Muscle of leg (tissue), 11 donors: ENCODE measurements around the gene UTS2B. TPM values are rescaled to one million over a fixed set of nuclear protein-coding genes. Genes with fewer than 3 reads are reported as not detected.
A peak's percentile ranks its signal among the peaks of the same experiment; 100 is the strongest.

Experiments
- DNase-seq: peaks from one replicate; pipeline ENCODE4 v3.0.0; 2013
- H3K27ac ChIP-seq: one replicate; pipeline ENCODE4 v1.5.1; 2013; ENCODE audit warnings: mild to moderate bottlenecking, low read length, control low read depth
- H3K27me3 ChIP-seq: one replicate; pipeline ENCODE4 v1.6.1; 2013; ENCODE audit warnings: low read length; ENCODE audit not compliant: control insufficient read depth, insufficient read depth
- H3K36me3 ChIP-seq: one replicate; pipeline ENCODE4 v1.6.1; 2013; ENCODE audit warnings: low read length; ENCODE audit not compliant: control insufficient read depth, insufficient read depth
- H3K4me1 ChIP-seq: one replicate; pipeline ENCODE4 v1.6.1; 2013; ENCODE audit warnings: low read length; ENCODE audit not compliant: control insufficient read depth, insufficient read depth
- H3K4me3 ChIP-seq: one replicate; pipeline ENCODE4 v1.5.1; 2013; ENCODE audit warnings: low read length, control low read depth
- H3K9me3 ChIP-seq: replicated peaks from 2 replicates; pipeline ENCODE4 v1.6.1; 2013; ENCODE audit warnings: low read depth, low read length; ENCODE audit not compliant: control insufficient read depth
- WGBS: methylation state at CpG from one replicate; pipeline ENCODE4 v1.1.5; 2013; ENCODE audit warnings: missing lambda C conversion rate; ENCODE audit not compliant: insufficient coverage; 5-methylcytosine and 5-hydroxymethylcytosine counted together
- polyA plus RNA-seq, 8 donors: library from polyadenylated mRNA; unstranded; fragments of 120-200 nt; gene quantifications; one replicate each; pipeline versions ENCODE4 v1.2.1 to v1.2.3, GENCODE V29; 2013; ENCODE audit warnings: inconsistent platforms in 1 of 8, low replicate concordance in 1 of 8; ENCODE audit not compliant: insufficient read length in 8 of 8, insufficient read depth in 1 of 8
- total RNA-seq: library from RNA; stranded (reverse); fragments of 120-200 nt; gene quantifications from one replicate; pipeline ENCODE4 v1.2.4, GENCODE V29; 2013

UTS2B gene
- total and polyA plus RNA-seq, 9 donors: 0.09 to 0.65 (median 0.18) TPM; not detected in 4

- no peak for DNase-seq
- no peak overlapping the region for H3K4me3 ChIP-seq
- H3K9me3 ChIP-seq: no peaks in the 10 kb centered on the region
- no CpG with 5 or more reads among the region's 1 CpG for WGBS
- no peak overlapping the region for H3K27ac ChIP-seq
- no peaks in the 10 kb centered on the region for H3K4me1 ChIP-seq
- no peaks in the 10 kb centered on the region for H3K27me3 ChIP-seq
- no peaks in the 10 kb centered on the region for H3K36me3 ChIP-seq
Measured at GRCh38 chr3:191340966-191341365, 10.6 kb upstream of the UTS2B start.

GRCh38 chr3:191340351-191340750, 10.0 kb upstream of the UTS2B start:
- Histone ChIP-seq H3K4me1 (no peaks in the 10 kb centered on the region), H3K27me3 (no peaks in the 10 kb centered on the region), H3K9me3 (no peaks in the 10 kb centered on the region), H3K4me3 (no peak overlapping the region), H3K27ac (no peak overlapping the region), H3K36me3 (no peaks in the 10 kb centered on the region)
- no CpG with 5 or more reads among the region's 2 CpGs for WGBS
- DNase-seq: no peak

- Histone ChIP-seq H3K27me3 (no peaks in the 10 kb centered on the region), H3K9me3 (no peaks in the 10 kb centered on the region), H3K27ac (no peak overlapping the region), H3K36me3 (no peaks in the 10 kb centered on the region), H3K4me1 (no peaks in the 10 kb centered on the region), H3K4me3 (no peak overlapping the region)
- no peak for DNase-seq
- WGBS: 80% methylated on average over 2 of the region's 3 CpGs
Measured at GRCh38 chr3:191339316-191339917, 9.1 kb upstream of the UTS2B start.

- no peaks in the 10 kb centered on the region for H3K4me1 ChIP-seq
Measured at GRCh38 chr3:191338177-191338488, 7.8 kb upstream of the UTS2B start.

GRCh38 chr3:191336833-191337232, 6.5 kb upstream of the UTS2B start:
- H3K4me3 ChIP-seq: no peak overlapping the region
- H3K4me1 ChIP-seq: no peaks in the 10 kb centered on the region
- WGBS: no CpG with 5 or more reads among the region's 2 CpGs
- H3K9me3 ChIP-seq: no peaks in the 10 kb centered on the region
- no peak for DNase-seq
- H3K36me3 ChIP-seq: no peaks in the 10 kb centered on the region
- H3K27ac ChIP-seq: no peak overlapping the region
- no peaks in the 10 kb centered on the region for H3K27me3 ChIP-seq

More at GRCh38 chr3:191338177-191338488, 7.8 kb upstream of the UTS2B start:
- Histone ChIP-seq H3K4me3 (no peak overlapping the region), H3K27ac (no peak overlapping the region), H3K36me3 (no peaks in the 10 kb centered on the region), H3K9me3 (no peaks in the 10 kb centered on the region), H3K27me3 (no peaks in the 10 kb centered on the region)
- no CpG with 5 or more reads among the region's 4 CpGs for WGBS
- no peak for DNase-seq

GRCh38 chr3:191334346-191334893, 4.1 kb upstream of the UTS2B start:
- WGBS: no CpG with 5 or more reads among the region's 4 CpGs
- Histone ChIP-seq H3K4me1 (peaks cover 7% of the 10 kb centered on the region), H3K4me3 (no peak overlapping the region), H3K36me3 (no peaks in the 10 kb centered on the region), H3K27ac (no peak overlapping the region), H3K27me3 (no peaks in the 10 kb centered on the region), H3K9me3 (no peaks in the 10 kb centered on the region)
- DNase-seq: no peak

- WGBS: no CpG with 5 or more reads among the region's 3 CpGs
- Histone ChIP-seq H3K4me3 (no peak overlapping the region), H3K27ac (no peak overlapping the region), H3K36me3 (no peaks in the 10 kb centered on the region), H3K9me3 (no peaks in the 10 kb centered on the region), H3K4me1 (peaks cover 11% of the 10 kb centered on the region), H3K27me3 (no peaks in the 10 kb centered on the region)
- DNase-seq: no peak
Measured at GRCh38 chr3:191333298-191333880, 3.1 kb upstream of the UTS2B start.

GRCh38 chr3:191331388-191331787, 1.1 kb upstream of the UTS2B start:
- H3K4me3 ChIP-seq: no peak overlapping the region
- no peaks in the 10 kb centered on the region for H3K9me3 ChIP-seq
- DNase-seq: no peak
- no peak overlapping the region for H3K27ac ChIP-seq
- no peaks in the 10 kb centered on the region for H3K27me3 ChIP-seq
- no CpG with 5 or more reads among the region's 3 CpGs for WGBS
- peaks cover 12% of the 10 kb centered on the region for H3K4me1 ChIP-seq
- no peaks in the 10 kb centered on the region for H3K36me3 ChIP-seq

- peak overlapping the region; percentile 93 for H3K27ac ChIP-seq
- H3K4me3 ChIP-seq: peak overlapping the region; percentile 74
- no peaks in the 10 kb centered on the region for H3K27me3 ChIP-seq
- peak; percentile 57 for DNase-seq
- WGBS: 9% methylated on average over 7 of the region's 11 CpGs
- H3K9me3 ChIP-seq: no peaks in the 10 kb centered on the region
- peaks cover 12% of the 10 kb centered on the region for H3K4me1 ChIP-seq
- no peaks in the 10 kb centered on the region for H3K36me3 ChIP-seq
Measured at GRCh38 chr3:191330530-191331048, 263 bp upstream of the UTS2B start.

- Histone ChIP-seq H3K27me3 (no peaks in the 10 kb centered on the region), H3K36me3 (no peaks in the 10 kb centered on the region), H3K4me1 (peaks cover 12% of the 10 kb centered on the region), H3K9me3 (no peaks in the 10 kb centered on the region), H3K27ac (peak within 1 kb of the TSS; percentile 93), H3K4me3 (peak within 1 kb of the TSS; percentile 74)
- DNase-seq: peak; percentile 92
- WGBS: under 1% methylated on average over 59 of the region's 63 CpGs
Measured at GRCh38 chr3:191328962-191329653, 1.2 kb downstream of the UTS2B start, which contains the start of gene CCDC50. CCDC50 (plus strand) TSS chr3:191329394; CDS start chr3:191329675, 281 bp downstream.
